HG02943 (cell line): ENCODE results near the gene SLC25A20.
"Not testable (repeated sequence)": the region's sequence is repeated elsewhere in the genome, so short reads cannot be mapped to it uniquely, and the experiment has no call there.

Experiments used
- ATAC-seq: cut with Tn5 transposase; IDR thresholded peaks from one replicate; pipeline ENCODE4 v1.9.1; 2021; ENCODE audit warnings: mild to moderate bottlenecking, low read depth, moderate library complexity; ENCODE audit not compliant: unreplicated experiment

The SLC25A20 gene

GRCh38 chr3:48898383-48899234 is at the start of gene SLC25A20:
Gene SLC25A20 (minus strand): TSS chr3:48898882. CDS start chr3:48898794, 88 bp downstream.
- peak; percentile 84 for ATAC-seq

GRCh38 chr3:48945891-48946549 is 47.3 kb upstream of the SLC25A20 start:
- ATAC-seq: no peak

- ATAC-seq: no peak
Observed at GRCh38 chr3:48945432-48945831, 46.8 kb upstream of the SLC25A20 start.

- ATAC-seq: no peak
Observed at GRCh38 chr3:48938689-48939088, 40.0 kb upstream of the SLC25A20 start.

- ATAC-seq: no peak
Observed at GRCh38 chr3:48938156-48938555, 39.5 kb upstream of the SLC25A20 start.

GRCh38 chr3:48935530-48935929 is 36.8 kb upstream of the SLC25A20 start:
- no peak for ATAC-seq

GRCh38 chr3:48934333-48934991 is 35.8 kb upstream of the SLC25A20 start:
- ATAC-seq: no peak

GRCh38 chr3:48931944-48932580 is 33.4 kb upstream of the SLC25A20 start:
- ATAC-seq: no peak

GRCh38 chr3:48930590-48930989 is 31.9 kb upstream of the SLC25A20 start:
- ATAC-seq: no peak

- no peak for ATAC-seq
Observed at GRCh38 chr3:48929358-48930035, 30.8 kb upstream of the SLC25A20 start.

GRCh38 chr3:48928679-48929078 is 30.0 kb upstream of the SLC25A20 start:
- no peak for ATAC-seq

GRCh38 chr3:48927928-48928327 is 29.2 kb upstream of the SLC25A20 start:
- ATAC-seq: no peak

- ATAC-seq: no peak
Observed at GRCh38 chr3:48926425-48927392, 28.0 kb upstream of the SLC25A20 start.

GRCh38 chr3:48919215-48920138 is 20.8 kb upstream of the SLC25A20 start:
- peak; percentile 5 for ATAC-seq

GRCh38 chr3:48918388-48919214 is 19.9 kb upstream of the SLC25A20 start, which contains the start of gene ARIH2:
Gene ARIH2 (plus strand): TSS chr3:48918842. CDS start chr3:48927559, 8,717 bp downstream.
- ATAC-seq: peak; percentile 82

GRCh38 chr3:48915296-48915695 is 16.6 kb upstream of the SLC25A20 start:
- no peak for ATAC-seq

GRCh38 chr3:48907026-48907425 is 8.3 kb upstream of the SLC25A20 start:
- ATAC-seq: not testable (repeated sequence)
